Omental fat pad (tissue), 4 donors: Measurements from ENCODE around the gene PPAN. TPM values are rescaled to one million over a fixed set of nuclear protein-coding genes. Genes with fewer than 3 reads are reported as not detected.

Source experiments
- ATAC-seq: fragments of 150-250 bp; one replicate; pipeline ENCODE4 v1.9.1; 2016; ENCODE audit warnings: mild to moderate bottlenecking, moderate library complexity; ENCODE audit not compliant: low FRiP score
- DNase-seq: peaks from one replicate; pipeline ENCODE4 v3.0.0-alpha.2; 2019; ENCODE audit warnings: low spot score
- CTCF ChIP-seq, 3 donors: fragments of 450-650 bp; IDR thresholded peaks; one replicate each; pipeline ENCODE4 v1.5.1; 2016 to 2017; ENCODE audit warnings: antibody characterized with exemption in 3 of 3, mild to moderate bottlenecking in 3 of 3, moderate library complexity in 2 of 3
- total RNA-seq, 4 donors: library from RNA; depleted of rRNA; stranded (reverse); fragments of >200 nt; gene quantifications; one replicate each; pipeline ENCODE4 v1.1.0, GENCODE V29; 2016

The PPAN gene
- total RNA-seq, 4 donors from 2014 or later, result 25.0 to 79.7 (median 32.0) TPM

GRCh38 chr19:10134040-10134439, 27.9 kb downstream of the PPAN start:
- no peak for TF ChIP-seq CTCF (IDR thresholded peaks at IDR 0.05)
- DNase-seq (no peak), ATAC-seq (no peak)

- DNase-seq (no peak), ATAC-seq (no peak)
- TF ChIP-seq CTCF (IDR thresholded peaks at IDR 0.05), result no peak
Observed at GRCh38 chr19:10135551-10136334, 29.6 kb downstream of the PPAN start.

GRCh38 chr19:10136936-10137335, 30.8 kb downstream of the PPAN start:
- ATAC-seq (no peak), DNase-seq (no peak)
- TF ChIP-seq CTCF (IDR thresholded peaks at IDR 0.05), result no peak

- DNase-seq (no peak), ATAC-seq (no peak)
- TF ChIP-seq CTCF (IDR thresholded peaks at IDR 0.05), result no peak
Observed at GRCh38 chr19:10137751-10138682, 31.9 kb downstream of the PPAN start.

GRCh38 chr19:10138879-10139795, 33.0 kb downstream of the PPAN start:
- ATAC-seq (no peak), DNase-seq (no peak)
- no peak for TF ChIP-seq CTCF (IDR thresholded peaks at IDR 0.05)

- ATAC-seq (no peak), DNase-seq (no peak)
- no peak for TF ChIP-seq CTCF (IDR thresholded peaks at IDR 0.05)
Observed at GRCh38 chr19:10139952-10140351, 33.8 kb downstream of the PPAN start.
